ENCODE measurements around the gene SPATC1L.

The SPATC1L gene

GRCh38 chr21:46194374-46195334, 10.4 kb upstream of the SPATC1L start:
- Histone ChIP-seq H3K9ac (ENCODE audit: low read length) (no peak overlapping the region), H3K4me1 (ENCODE audit: control insufficient read depth, insufficient read depth, low read length) (peaks cover 20% of the 10 kb centered on the region), H3K27me3 (replicated peaks; ENCODE audit: control insufficient read depth, insufficient read depth, low read length) (no peaks in the 10 kb centered on the region), H3K4me3 (ENCODE audit: low read length) (no peak overlapping the region), H3K9me3 (ENCODE audit: control insufficient read depth, low read length) (no peaks in the 10 kb centered on the region), H3K36me3 (ENCODE audit: control insufficient read depth, insufficient read depth, low read length, severe bottlenecking) (peaks cover 98% of the 10 kb centered on the region)
- no peak for DNase-seq (ENCODE audit: low read depth)

DNA sequence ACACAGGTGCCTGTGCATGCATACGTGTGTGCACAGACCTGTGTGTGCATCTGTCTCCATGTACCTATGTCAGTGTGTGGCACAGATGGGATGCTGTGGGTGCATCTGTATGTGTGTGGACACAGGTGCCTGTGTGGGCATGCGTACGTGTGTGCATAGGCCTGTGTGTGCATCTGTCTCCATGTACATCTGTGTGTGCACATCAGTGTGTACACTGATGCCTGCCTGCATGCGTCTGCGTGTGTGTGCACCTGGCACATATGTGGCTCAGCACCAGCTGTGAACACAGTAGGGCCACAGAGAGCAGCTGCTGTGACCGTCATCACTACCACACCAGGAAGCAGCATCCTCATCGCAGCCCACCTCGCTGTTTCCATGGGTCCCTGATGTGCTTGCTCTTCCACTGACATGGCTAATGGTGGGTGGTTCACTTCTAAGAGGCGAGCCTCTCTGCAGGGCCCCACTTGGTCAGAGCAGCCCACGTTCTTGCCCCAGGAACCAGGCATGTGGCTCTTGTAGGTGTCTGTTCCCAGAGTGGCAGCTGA, 9.6 kb upstream of the SPATC1L start:
- Histone ChIP-seq H3K36me3 (ENCODE audit: control insufficient read depth, insufficient read depth, low read length, severe bottlenecking) (peaks cover 98% of the 10 kb centered on the region), H3K27me3 (replicated peaks; ENCODE audit: control insufficient read depth, insufficient read depth, low read length) (no peaks in the 10 kb centered on the region), H3K9me3 (ENCODE audit: control insufficient read depth, low read length) (no peaks in the 10 kb centered on the region), H3K9ac (ENCODE audit: low read length) (no peak overlapping the region), H3K4me1 (ENCODE audit: control insufficient read depth, insufficient read depth, low read length) (peaks cover 27% of the 10 kb centered on the region), H3K4me3 (ENCODE audit: low read length) (no peak overlapping the region)
- DNase-seq (ENCODE audit: low read depth) = no peak

GRCh38 chr21:46191686-46192575, 7.7 kb upstream of the SPATC1L start:
- H3K9me3 ChIP-seq (ENCODE audit: control insufficient read depth, low read length) = no peaks in the 10 kb centered on the region
- H3K9ac ChIP-seq (ENCODE audit: low read length) = no peak overlapping the region
- no peak overlapping the region for H3K4me3 ChIP-seq (ENCODE audit: low read length)
- peaks cover 93% of the 10 kb centered on the region for H3K36me3 ChIP-seq (ENCODE audit: control insufficient read depth, insufficient read depth, low read length, severe bottlenecking)
- no peak for DNase-seq (ENCODE audit: low read depth)
- peaks cover 36% of the 10 kb centered on the region for H3K4me1 ChIP-seq (ENCODE audit: control insufficient read depth, insufficient read depth, low read length)
- no peaks in the 10 kb centered on the region for H3K27me3 ChIP-seq (replicated peaks; ENCODE audit: control insufficient read depth, insufficient read depth, low read length)

DNA sequence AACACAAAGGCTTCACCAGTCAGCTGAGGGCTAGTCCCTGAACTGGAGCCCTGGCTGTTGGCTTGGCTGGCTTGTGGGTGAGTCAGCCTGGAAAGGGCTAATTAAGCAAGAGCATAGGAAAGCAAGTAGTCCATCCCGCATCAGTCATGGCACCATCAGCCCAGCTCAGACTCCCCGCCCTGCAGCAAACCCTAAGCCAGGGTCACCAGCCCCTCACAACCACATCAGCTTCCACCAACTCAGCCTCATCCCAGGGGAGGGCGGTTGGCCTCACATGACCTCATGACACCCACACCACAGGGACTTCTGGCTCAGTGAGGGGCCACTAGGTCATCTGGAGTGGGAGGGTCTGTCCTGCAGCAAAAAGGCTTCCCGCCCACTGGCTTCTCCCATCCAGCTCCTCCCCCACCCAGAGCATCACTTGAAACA, 7.0 kb upstream of the SPATC1L start:
- DNase-seq (ENCODE audit: low read depth) = peak; percentile 82
- Histone ChIP-seq H3K9me3 (ENCODE audit: control insufficient read depth, low read length) (no peaks in the 10 kb centered on the region), H3K4me1 (ENCODE audit: control insufficient read depth, insufficient read depth, low read length) (peaks cover 36% of the 10 kb centered on the region), H3K9ac (ENCODE audit: low read length) (peak overlapping the region; percentile 62), H3K36me3 (ENCODE audit: control insufficient read depth, insufficient read depth, low read length, severe bottlenecking) (peaks cover 86% of the 10 kb centered on the region), H3K4me3 (ENCODE audit: low read length) (no peak overlapping the region), H3K27me3 (replicated peaks; ENCODE audit: control insufficient read depth, insufficient read depth, low read length) (no peaks in the 10 kb centered on the region)

DNA sequence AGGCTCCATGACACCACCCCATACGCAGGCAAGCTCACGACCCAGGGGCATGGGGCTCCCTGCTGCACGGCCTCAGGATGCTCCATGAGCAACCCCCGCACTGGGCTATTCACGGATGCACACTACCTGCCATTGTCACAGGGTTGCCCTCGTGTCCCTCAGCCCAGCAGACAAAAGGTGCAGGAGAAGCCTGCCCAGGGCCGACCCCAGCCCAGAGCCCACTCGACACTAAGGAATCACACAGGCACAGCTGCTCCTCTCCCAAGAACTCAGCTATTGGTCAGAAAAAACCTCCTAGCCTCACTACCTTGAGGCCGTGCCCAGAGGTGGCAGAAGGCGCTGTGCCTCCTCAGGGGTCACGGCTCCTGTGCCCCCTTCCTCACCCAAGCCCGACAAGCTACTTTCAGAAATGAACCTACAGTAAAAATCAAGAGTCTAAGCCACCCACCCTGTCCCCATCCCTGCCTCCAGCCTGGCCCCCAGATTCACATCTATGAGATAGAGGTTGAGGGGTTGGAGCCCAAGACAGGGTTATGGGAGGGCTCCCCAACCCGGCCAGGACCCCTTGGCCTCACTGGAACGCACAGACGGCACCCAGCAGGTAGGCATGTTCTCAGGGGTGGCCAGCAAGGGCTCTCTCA, 6.4 kb upstream of the SPATC1L start:
- H3K36me3 ChIP-seq (ENCODE audit: control insufficient read depth, insufficient read depth, low read length, severe bottlenecking) = peaks cover 80% of the 10 kb centered on the region
- no peak overlapping the region for H3K4me3 ChIP-seq (ENCODE audit: low read length)
- DNase-seq (ENCODE audit: low read depth) = no peak
- peak overlapping the region; percentile 62 for H3K9ac ChIP-seq (ENCODE audit: low read length)
- H3K4me1 ChIP-seq (ENCODE audit: control insufficient read depth, insufficient read depth, low read length) = peaks cover 36% of the 10 kb centered on the region
- H3K9me3 ChIP-seq (ENCODE audit: control insufficient read depth, low read length) = no peaks in the 10 kb centered on the region
- no peaks in the 10 kb centered on the region for H3K27me3 ChIP-seq (replicated peaks; ENCODE audit: control insufficient read depth, insufficient read depth, low read length)

- no peak for DNase-seq (ENCODE audit: low read depth)
- peaks cover 41% of the 10 kb centered on the region for H3K4me1 ChIP-seq (ENCODE audit: control insufficient read depth, insufficient read depth, low read length)
- no peaks in the 10 kb centered on the region for H3K9me3 ChIP-seq (ENCODE audit: control insufficient read depth, low read length)
- H3K4me3 ChIP-seq (ENCODE audit: low read length) = no peak overlapping the region
- H3K9ac ChIP-seq (ENCODE audit: low read length) = peak overlapping the region; percentile 62
- peaks cover 74% of the 10 kb centered on the region for H3K36me3 ChIP-seq (ENCODE audit: control insufficient read depth, insufficient read depth, low read length, severe bottlenecking)
- H3K27me3 ChIP-seq (replicated peaks; ENCODE audit: control insufficient read depth, insufficient read depth, low read length) = no peaks in the 10 kb centered on the region
These were observed 5.8 kb upstream of the SPATC1L start for GRCh38 chr21:46189959-46190490.

- Histone ChIP-seq H3K9me3 (ENCODE audit: control insufficient read depth, low read length) (no peaks in the 10 kb centered on the region), H3K36me3 (ENCODE audit: control insufficient read depth, insufficient read depth, low read length, severe bottlenecking) (peaks cover 67% of the 10 kb centered on the region), H3K4me1 (ENCODE audit: control insufficient read depth, insufficient read depth, low read length) (peaks cover 42% of the 10 kb centered on the region), H3K9ac (ENCODE audit: low read length) (peak overlapping the region; percentile 70), H3K27me3 (replicated peaks; ENCODE audit: control insufficient read depth, insufficient read depth, low read length) (no peaks in the 10 kb centered on the region), H3K4me3 (ENCODE audit: low read length) (peak overlapping the region; percentile 35)
- peak; percentile 63 for DNase-seq (ENCODE audit: low read depth)
These were observed 5.1 kb upstream of the SPATC1L start for GRCh38 chr21:46189213-46189958.

DNA sequence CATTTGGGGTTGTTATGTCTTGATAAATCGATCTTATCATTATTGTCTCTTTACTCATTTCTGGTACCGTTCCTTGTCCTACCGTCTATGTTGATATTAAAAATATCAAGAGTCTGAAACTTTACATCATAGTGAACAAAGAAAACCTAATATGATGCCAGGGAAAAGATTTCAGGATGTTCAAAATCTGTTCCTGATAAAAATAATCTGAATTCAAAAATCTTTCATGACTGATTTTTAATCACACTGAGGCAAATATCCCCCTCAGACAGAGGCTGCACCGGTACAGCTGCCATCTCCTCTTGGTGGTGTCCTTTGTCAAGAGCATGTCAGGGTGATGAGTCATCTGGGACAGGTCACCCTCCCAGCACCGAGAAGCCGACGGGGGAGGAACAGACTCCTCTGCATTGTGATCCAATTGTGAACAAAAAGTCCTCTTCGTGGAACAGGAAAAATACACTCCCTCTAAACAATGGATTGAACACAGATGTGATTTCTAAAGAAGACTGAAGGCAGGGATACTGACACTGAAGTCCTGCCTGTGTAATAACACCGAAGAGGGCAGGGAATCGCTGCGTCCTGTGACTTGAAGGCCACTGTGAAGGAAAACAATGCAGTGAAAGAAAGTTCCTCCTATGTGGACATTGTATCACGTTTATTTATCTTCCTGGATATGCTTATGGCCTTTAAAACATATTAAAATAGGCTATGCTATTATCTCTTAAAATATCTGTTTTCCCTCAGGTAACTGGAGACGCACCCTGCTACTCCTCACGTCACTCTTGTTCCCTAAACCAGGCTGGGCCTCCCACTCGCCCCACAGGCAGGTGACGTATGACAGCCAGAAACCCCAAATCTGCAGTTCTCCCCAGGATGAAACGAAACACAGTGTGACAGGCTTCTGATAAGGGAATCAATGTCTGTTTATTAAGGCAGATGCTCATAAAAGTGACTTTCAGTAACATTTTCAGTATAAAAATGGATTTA, 4.3 kb upstream of the SPATC1L start:
- Histone ChIP-seq H3K27me3 (replicated peaks; ENCODE audit: control insufficient read depth, insufficient read depth, low read length) (no peaks in the 10 kb centered on the region), H3K9ac (ENCODE audit: low read length) (peak overlapping the region; percentile 70), H3K36me3 (ENCODE audit: control insufficient read depth, insufficient read depth, low read length, severe bottlenecking) (peaks cover 59% of the 10 kb centered on the region), H3K9me3 (ENCODE audit: control insufficient read depth, low read length) (no peaks in the 10 kb centered on the region), H3K4me3 (ENCODE audit: low read length) (peak overlapping the region; percentile 35), H3K4me1 (ENCODE audit: control insufficient read depth, insufficient read depth, low read length) (peaks cover 42% of the 10 kb centered on the region)
- peak; percentile 84 for DNase-seq (ENCODE audit: low read depth)

GRCh38 chr21:46187814-46188213, 3.6 kb upstream of the SPATC1L start:
- Histone ChIP-seq H3K36me3 (ENCODE audit: control insufficient read depth, insufficient read depth, low read length, severe bottlenecking) (peaks cover 52% of the 10 kb centered on the region), H3K9ac (ENCODE audit: low read length) (no peak overlapping the region), H3K4me1 (ENCODE audit: control insufficient read depth, insufficient read depth, low read length) (peaks cover 47% of the 10 kb centered on the region), H3K9me3 (ENCODE audit: control insufficient read depth, low read length) (no peaks in the 10 kb centered on the region), H3K27me3 (replicated peaks; ENCODE audit: control insufficient read depth, insufficient read depth, low read length) (no peaks in the 10 kb centered on the region), H3K4me3 (ENCODE audit: low read length) (no peak overlapping the region)
- DNase-seq (ENCODE audit: low read depth) = no peak
